Measurements from ENCODE around the gene FOXD4L5. TPM values are rescaled to one million over a fixed set of nuclear protein-coding genes. Genes with fewer than 3 reads are reported as not detected.

Gene FOXD4L5
- not detected in 2 replicates for total RNA-seq

GRCh38 chr9:65285109-65285508 is at the start of gene FOXD4L5:
Gene FOXD4L5, minus strand, starts transcription at chr9:65285209. Its CDS starts 832 bp downstream, at chr9:65284377.

All from epithelial cell of umbilical artery (primary cell).